Measurements from ENCODE around the gene AGXT. TPM values are rescaled to one million over a fixed set of nuclear protein-coding genes. Genes with fewer than 3 reads are reported as not detected.

The AGXT gene
- total and polyA plus RNA-seq, 2 of the 8 experiments (the other 6 are each of a cell fraction or from before 2014, with no cell fraction given): 0.03 TPM; not detected in 1

- Histone ChIP-seq H3K9ac (replicated peaks in 1 of 4; ENCODE audit: extremely low read depth in 1 of 4, low read depth in 3 of 4, low read length in 3 of 4) (no peak overlapping the region), H3K79me1 (ENCODE audit: low read depth, low read length) (no peaks in the 10 kb centered on the region), H3K4ac (replicated peaks; ENCODE audit: insufficient read length, low read depth, low read length) (no peak overlapping the region), H3K36me3 (ENCODE audit: control insufficient read depth in 2 of 4, insufficient read depth in 4 of 4, low read length in 3 of 4) (no peaks in the 10 kb centered on the region), H3K4me2 (ENCODE audit: insufficient read depth in 1 of 2, low read depth in 2 of 2, low read length in 2 of 2) (no peak overlapping the region), H2AK5ac (ENCODE audit: low read depth, low read length) (no peak overlapping the region), H4K8ac (ENCODE audit: extremely low read depth, insufficient read depth, low read length) (no peak overlapping the region), H2BK20ac (ENCODE audit: low read length) (no peak overlapping the region), H4K20me1 (replicated peaks in 1 of 2; ENCODE audit: control insufficient read depth in 1 of 2, insufficient read depth in 2 of 2, low read length in 2 of 2) (no peaks in the 10 kb centered on the region), H3K9me3 (ENCODE audit: insufficient read depth in 2 of 2, low read depth in 1 of 2, low read length in 1 of 2) (no peaks in the 10 kb centered on the region), H2BK120ac (replicated peaks; ENCODE audit: low read depth, low read length) (no peak overlapping the region), H4K91ac (replicated peaks; ENCODE audit: insufficient read length, low read length) (no peak overlapping the region), H3K14ac (ENCODE audit: insufficient read length) (no peak overlapping the region), H3K4me1 (replicated peaks in 1 of 4; ENCODE audit: control insufficient read depth in 3 of 4, insufficient read depth in 4 of 4, low read length in 3 of 4) (peaks cover 0 to 2% (median 0%) of the 10 kb centered on the region in 4 experiments; a peak in 2 of 7 replicates), H3K18ac (ENCODE audit: extremely low read depth, low read length) (no peak overlapping the region), H3K27ac (ENCODE audit: low read depth, low read length) (no peak overlapping the region), H2AFZ (ENCODE audit: low read length) (no peak overlapping the region), H3K23ac (ENCODE audit: insufficient read length) (no peak overlapping the region), H3K4me3 (ENCODE audit: extremely low read depth in 1 of 4, insufficient read depth in 2 of 4, low read depth in 3 of 4, low read length in 4 of 4) (no peak overlapping the region), H2BK15ac (ENCODE audit: low read length) (no peak overlapping the region), H3K23me2 (ENCODE audit: low read depth, low read length) (no peaks in the 10 kb centered on the region), H3K27me3 (replicated peaks in 1 of 4; ENCODE audit: control insufficient read depth in 3 of 4, extremely low read depth in 1 of 4, insufficient read depth in 3 of 4, low read length in 3 of 4) (no peaks in the 10 kb centered on the region), H2BK12ac (ENCODE audit: low read depth, low read length) (no peak overlapping the region), H2BK5ac (ENCODE audit: low read depth, low read length) (no peak overlapping the region), H4K5ac (ENCODE audit: insufficient read length, low read depth, low read length) (no peak overlapping the region), H3K79me2 (ENCODE audit: control insufficient read depth in 1 of 2, insufficient read depth in 2 of 2, low read length in 2 of 2) (no peaks in the 10 kb centered on the region), H3K56ac (replicated peaks; ENCODE audit: insufficient read length, low read depth, low read length) (no peak overlapping the region)
- TF ChIP-seq SIX5 (IDR thresholded peaks at IDR 0.05; ENCODE audit: low read depth, low read length) (no peak), RBBP5 (IDR thresholded peaks at IDR 0.05; ENCODE audit: borderline replicate concordance, low read depth, low read length) (no peak), HDAC2 (IDR thresholded peaks at IDR 0.05; ENCODE audit: borderline replicate concordance in 1 of 2, low read depth in 2 of 2, low read length in 2 of 2) (no peak), EGR1 (IDR thresholded peaks at IDR 0.05; ENCODE audit: borderline replicate concordance, low read depth, low read length) (no peak), RFX5 (IDR thresholded peaks at IDR 0.05; ENCODE audit: borderline replicate concordance, low read depth, low read length) (no peak), JUN (IDR thresholded peaks at IDR 0.05; ENCODE audit: low read depth, low read length) (no peak), SP1 (IDR thresholded peaks at IDR 0.05; ENCODE audit: low read depth, low read length) (no peak), SRF (IDR thresholded peaks at IDR 0.05; ENCODE audit: low read depth, low read length) (no peak), CREB1 (IDR thresholded peaks at IDR 0.05) (no peak), ASH2L (IDR thresholded peaks at IDR 0.05; ENCODE audit: low read length) (no peak), NRF1 (IDR thresholded peaks at IDR 0.05; ENCODE audit: low read depth, low read length) (no peak), CTBP2 (IDR thresholded peaks at IDR 0.05; ENCODE audit: borderline replicate concordance, insufficient read depth, insufficient read length, low read length) (no peak)
- DNase-seq (ENCODE audit: low read depth in 1 of 2, low spot score in 2 of 2): no peak
- WGBS, 2 experiments (ENCODE audit: extremely low coverage in 1 of 2, insufficient coverage in 1 of 2, insufficient read length in 1 of 2, insufficient replicate concordance in 2 of 2, low coverage in 1 of 2, low lambda C conversion rate in 2 of 2, missing lambda C conversion rate in 1 of 2): 93% methylated on average over 31 of the region's 38 CpGs; no CpG with 5 or more reads in 1 of the 2 experiments
- POLR2A ChIA-PET (ENCODE audit: partially characterized antibody): interaction anchor here (1.0 to 1.7 kb wide), 2 partner anchors 9 to 10 kb away, joined by 3 to 6 read pairs; no protein-coding TSS in a partner anchor
- no peak for FAIRE-seq
- CTCF ChIA-PET (ENCODE audit: partially characterized antibody): interaction anchor here (1.3 to 4.4 kb wide), 3 partner anchors 24 to 40 kb away, joined by 3 to 26 read pairs (median 5); no protein-coding TSS in a partner anchor
Observed at GRCh38 chr2:240889601-240890560, 21.3 kb downstream of the AGXT start.

All from H1 (cell line).